Neural progenitor cell (in vitro differentiated cells): ENCODE data around the gene TCF7L1. TPM values are rescaled to one million over a fixed set of nuclear protein-coding genes. Genes with fewer than 3 reads are reported as not detected.

Source experiments
- DNase-seq: peaks from one replicate; pipeline ENCODE4 v3.0.0-alpha.2; 2016; ENCODE audit warnings: low spot score
- H2AFZ ChIP-seq: fragments of 200-600 bp; sonication (generic); replicated peaks from 2 replicates; pipeline ENCODE4 v1.6.1; 2016; ENCODE audit warnings: antibody characterized with exemption
- H3F3A ChIP-seq: fragments of 200-600 bp; sonication (generic); 2 replicates; pipeline ENCODE4 v1.6.1; 2016; ENCODE audit warnings: antibody characterized with exemption, low read depth
- H3K27ac ChIP-seq: fragments of 200-600 bp; sonication (generic); 2 replicates; pipeline ENCODE4 v1.5.1; 2016; ENCODE audit warnings: mild to moderate bottlenecking
- H3K27me3 ChIP-seq: fragments of 200-600 bp; sonication (generic); 2 replicates; pipeline ENCODE4 v1.6.1; 2016; ENCODE audit warnings: mild to moderate bottlenecking, moderate library complexity
- H3K36me3 ChIP-seq: fragments of 200-600 bp; sonication (generic); 2 replicates; pipeline ENCODE4 v1.5.1; 2016
- H3K4me1 ChIP-seq: fragments of 200-600 bp; sonication (generic); 2 replicates; pipeline ENCODE4 v1.6.1; 2016; ENCODE audit warnings: mixed run types
- H3K4me2 ChIP-seq: fragments of 200-600 bp; sonication (generic); 2 replicates; pipeline ENCODE4 v1.6.1; 2016
- H3K4me3 ChIP-seq: fragments of 200-600 bp; sonication (generic); 2 replicates; pipeline ENCODE4 v1.5.1; 2016
- H3K79me2 ChIP-seq: fragments of 200-600 bp; sonication (generic); 2 replicates; pipeline ENCODE4 v1.6.1; 2016; ENCODE audit warnings: low read depth
- H3K9ac ChIP-seq: fragments of 200-600 bp; sonication (generic); 2 replicates; pipeline ENCODE4 v1.6.1; 2016
- H3K9me3 ChIP-seq: fragments of 200-600 bp; sonication (generic); 2 replicates; pipeline ENCODE4 v1.5.1; 2016; ENCODE audit warnings: low read depth
- H4K20me1 ChIP-seq: fragments of 200-600 bp; sonication (generic); 2 replicates; pipeline ENCODE4 v1.6.1; 2016; ENCODE audit warnings: low read depth
- H3K27ac Mint-ChIP-seq: 3 replicates; pipeline ENCODE4 v1.8.0; 2021; ENCODE audit warnings: mixed read lengths
- H3K27me3 Mint-ChIP-seq: 2 replicates; pipeline ENCODE4 v1.8.0; 2022; ENCODE audit warnings: low read depth, mild to moderate bottlenecking, inconsistent platforms, moderate library complexity, mixed read lengths; ENCODE audit not compliant: insufficient read depth
- H3K36me3 Mint-ChIP-seq: 3 replicates; pipeline ENCODE4 v1.8.0; 2021; ENCODE audit warnings: mixed read lengths
- H3K4me1 Mint-ChIP-seq: 3 replicates; pipeline ENCODE4 v1.8.0; 2021; ENCODE audit warnings: mixed read lengths
- H3K4me3 Mint-ChIP-seq: 3 replicates; pipeline ENCODE4 v1.8.0; 2021; ENCODE audit warnings: mild to moderate bottlenecking, moderate library complexity, mixed read lengths
- H3K9me3 Mint-ChIP-seq: 3 replicates; pipeline ENCODE4 v1.8.0; 2020; ENCODE audit warnings: mixed read lengths
- CTCF ChIP-seq: fragments of 200-600 bp; sonication (generic); IDR thresholded peaks from 2 replicates; pipeline ENCODE4 v1.5.1; 2017; ENCODE audit warnings: antibody characterized with exemption, mild to moderate bottlenecking
- EZH2 ChIP-seq: fragments of 200-600 bp; sonication (generic); IDR thresholded peaks from 2 replicates; pipeline ENCODE4 v1.6.1; 2017; ENCODE audit warnings: antibody characterized with exemption, mild to moderate bottlenecking, moderate library complexity
- EZH2phosphoT487 ChIP-seq: fragments of 200-600 bp; sonication (generic); IDR thresholded peaks from 2 replicates; pipeline ENCODE4 v1.6.1; 2017; ENCODE audit warnings: antibody characterized with exemption
- total RNA-seq: library from RNA; depleted of rRNA; stranded (reverse); fragments of >200 nt; gene quantifications from 2 replicates; pipeline ENCODE4 v1.2.3, GENCODE V29; 2015; ENCODE audit warnings: low replicate concordance

TCF7L1 gene
- total RNA-seq, 1 donor from 2014 or later = 1.0 TPM

- no peak overlapping the region for H2AFZ ChIP-seq
- peaks cover 6% of the 10 kb centered on the region for H3K79me2 ChIP-seq
- Mint-ChIP-seq H3K4me1 (peaks cover 32% of the 10 kb centered on the region), H3K4me3 (no peak overlapping the region), H3K9me3 (no peaks in the 10 kb centered on the region), H3K27me3 (peaks cover 2% of the 10 kb centered on the region), H3K36me3 (peaks cover 6% of the 10 kb centered on the region), H3K27ac (no peak overlapping the region)
- no peak overlapping the region for H3K4me2 ChIP-seq
- H3K9ac ChIP-seq = no peak overlapping the region
- no peak for DNase-seq
- peaks cover 12% of the 10 kb centered on the region for H3F3A ChIP-seq
- no peak overlapping the region for H3K4me3 ChIP-seq
- H4K20me1 ChIP-seq = peaks cover 17% of the 10 kb centered on the region
- TF ChIP-seq EZH2 = no peak
- no peak for TF ChIP-seq EZH2phosphoT487
- no peak for TF ChIP-seq CTCF
- peaks cover 7% of the 10 kb centered on the region for H3K4me1 ChIP-seq
- H3K27ac ChIP-seq = no peak overlapping the region
- no peaks in the 10 kb centered on the region for H3K9me3 ChIP-seq
- no peaks in the 10 kb centered on the region for H3K36me3 ChIP-seq
- no peaks in the 10 kb centered on the region for H3K27me3 ChIP-seq
These were observed 61.7 kb downstream of the TCF7L1 start for GRCh38 chr2:85194780-85195480.

- H3K9me3 Mint-ChIP-seq = no peaks in the 10 kb centered on the region
- DNase-seq = no peak
- Histone ChIP-seq H3K36me3 (no peaks in the 10 kb centered on the region), H3K4me3 (no peak overlapping the region), H3K9ac (no peak overlapping the region), H3K4me1 (peaks cover 3% of the 10 kb centered on the region), H4K20me1 (peaks cover 8% of the 10 kb centered on the region), H3K27ac (no peak overlapping the region), H3K79me2 (no peaks in the 10 kb centered on the region), H3K27me3 (no peaks in the 10 kb centered on the region), H3F3A (peaks cover 6% of the 10 kb centered on the region), H2AFZ (no peak overlapping the region), H3K9me3 (no peaks in the 10 kb centered on the region), H3K4me2 (no peak overlapping the region)
- H3K4me1 Mint-ChIP-seq = peaks cover 21% of the 10 kb centered on the region
- H3K27ac Mint-ChIP-seq = no peak overlapping the region
- H3K27me3 Mint-ChIP-seq = peaks cover 2% of the 10 kb centered on the region
- TF ChIP-seq EZH2 = no peak
- no peak for TF ChIP-seq EZH2phosphoT487
- no peak overlapping the region for H3K4me3 Mint-ChIP-seq
- peaks cover 6% of the 10 kb centered on the region for H3K36me3 Mint-ChIP-seq
These were observed 62.8 kb downstream of the TCF7L1 start for GRCh38 chr2:85195956-85196355.

- Histone ChIP-seq H3K9me3 (no peaks in the 10 kb centered on the region), H3K79me2 (peaks cover 5% of the 10 kb centered on the region), H3K36me3 (no peaks in the 10 kb centered on the region), H3K4me3 (no peak overlapping the region), H3F3A (peaks cover 4% of the 10 kb centered on the region), H3K4me2 (no peak overlapping the region), H3K9ac (no peak overlapping the region), H2AFZ (no peak overlapping the region), H3K27ac (no peak overlapping the region), H3K27me3 (no peaks in the 10 kb centered on the region), H4K20me1 (peaks cover 3% of the 10 kb centered on the region), H3K4me1 (peaks cover 3% of the 10 kb centered on the region)
- H3K27me3 Mint-ChIP-seq = no peaks in the 10 kb centered on the region
- TF ChIP-seq EZH2phosphoT487 = no peak
- peaks cover 17% of the 10 kb centered on the region for H3K4me1 Mint-ChIP-seq
- no peak overlapping the region for H3K27ac Mint-ChIP-seq
- peaks cover 4% of the 10 kb centered on the region for H3K36me3 Mint-ChIP-seq
- no peak for DNase-seq
- no peak overlapping the region for H3K4me3 Mint-ChIP-seq
- H3K9me3 Mint-ChIP-seq = peaks cover 3% of the 10 kb centered on the region
These were observed 66.5 kb downstream of the TCF7L1 start for GRCh38 chr2:85199698-85200097.

- Mint-ChIP-seq H3K36me3 (peaks cover 3% of the 10 kb centered on the region), H3K4me1 (peaks cover 29% of the 10 kb centered on the region), H3K9me3 (no peaks in the 10 kb centered on the region), H3K27ac (no peak overlapping the region), H3K4me3 (no peak overlapping the region), H3K27me3 (peaks cover 4% of the 10 kb centered on the region)
- H3K4me2 ChIP-seq = no peak overlapping the region
- no peak overlapping the region for H3K27ac ChIP-seq
- H3K27me3 ChIP-seq = peaks cover 30% of the 10 kb centered on the region
- H3K9ac ChIP-seq = no peak overlapping the region
- H2AFZ ChIP-seq = no peak overlapping the region
- no peaks in the 10 kb centered on the region for H3K9me3 ChIP-seq
- no peaks in the 10 kb centered on the region for H3K36me3 ChIP-seq
- TF ChIP-seq EZH2phosphoT487 (no peak), EZH2 (no peak)
- H3F3A ChIP-seq = peaks cover 9% of the 10 kb centered on the region
- DNase-seq = no peak
- peaks cover 4% of the 10 kb centered on the region for H3K4me1 ChIP-seq
- no peak overlapping the region for H3K4me3 ChIP-seq
- H4K20me1 ChIP-seq = peaks cover 35% of the 10 kb centered on the region
- no peaks in the 10 kb centered on the region for H3K79me2 ChIP-seq
These were observed 76.7 kb downstream of the TCF7L1 start for GRCh38 chr2:85209887-85210286.
